Measurements from ENCODE around the gene OPRM1. TPM values are rescaled to one million over a fixed set of nuclear protein-coding genes. Genes with fewer than 3 reads are reported as not detected.
"Not testable (repeated sequence)": the region's sequence is repeated elsewhere in the genome, so short reads cannot be mapped to it uniquely, and the experiment has no call there.

Gene OPRM1
- total RNA-seq, 4 donors from 2014 or later = not detected

DNA sequence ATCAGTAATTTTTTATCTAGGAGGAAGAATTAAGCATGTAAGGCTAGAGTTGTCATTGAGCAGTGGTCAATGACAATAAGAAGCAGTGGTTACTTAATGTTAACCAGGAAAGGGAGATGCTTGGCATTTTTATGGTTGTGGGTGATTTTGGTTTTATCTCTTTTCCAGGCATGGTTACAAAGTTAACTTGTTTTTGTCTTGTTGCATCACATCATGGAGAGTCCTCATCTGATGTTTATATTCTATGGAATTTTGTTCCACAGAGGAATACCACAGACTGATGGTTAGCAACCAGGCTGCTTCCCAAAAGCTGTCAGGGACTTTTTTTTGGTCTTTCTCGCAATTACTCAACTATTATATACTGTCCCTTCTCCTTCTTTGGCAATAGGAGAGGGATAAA, 32.7 kb downstream of the OPRM1 start:
- 84 to 85% methylated on average over 1 of the region's 1 CpG for WGBS, 2 donors
- no peak overlapping the region for H3K27ac ChIP-seq
- no peak for TF ChIP-seq EP300 (IDR thresholded peaks at IDR 0.05)
- TF ChIP-seq CTCF (IDR thresholded peaks at IDR 0.05) = no peak
- no peak for TF ChIP-seq POLR2A (IDR thresholded peaks at IDR 0.05)
- H3K9me3 ChIP-seq = peaks cover 0 to 6% (median 0%) of the 10 kb centered on the region in 4 donors
- no peak overlapping the region for H3K4me3 ChIP-seq
- H3K36me3 ChIP-seq = no peaks in the 10 kb centered on the region
- no peaks in the 10 kb centered on the region for H3K4me1 ChIP-seq
- no peaks in the 10 kb centered on the region for H3K27me3 ChIP-seq
- DNase-seq (ENCODE audit: low spot score in 2 of 2) = no peak

- 58 to 80% methylated on average over 2 of the region's 2 CpGs for WGBS, 2 donors
- H3K4me3 ChIP-seq = not testable (repeated sequence)
Observed at GRCh38 chr6:154078596-154078995, 39.6 kb downstream of the OPRM1 start.

DNA sequence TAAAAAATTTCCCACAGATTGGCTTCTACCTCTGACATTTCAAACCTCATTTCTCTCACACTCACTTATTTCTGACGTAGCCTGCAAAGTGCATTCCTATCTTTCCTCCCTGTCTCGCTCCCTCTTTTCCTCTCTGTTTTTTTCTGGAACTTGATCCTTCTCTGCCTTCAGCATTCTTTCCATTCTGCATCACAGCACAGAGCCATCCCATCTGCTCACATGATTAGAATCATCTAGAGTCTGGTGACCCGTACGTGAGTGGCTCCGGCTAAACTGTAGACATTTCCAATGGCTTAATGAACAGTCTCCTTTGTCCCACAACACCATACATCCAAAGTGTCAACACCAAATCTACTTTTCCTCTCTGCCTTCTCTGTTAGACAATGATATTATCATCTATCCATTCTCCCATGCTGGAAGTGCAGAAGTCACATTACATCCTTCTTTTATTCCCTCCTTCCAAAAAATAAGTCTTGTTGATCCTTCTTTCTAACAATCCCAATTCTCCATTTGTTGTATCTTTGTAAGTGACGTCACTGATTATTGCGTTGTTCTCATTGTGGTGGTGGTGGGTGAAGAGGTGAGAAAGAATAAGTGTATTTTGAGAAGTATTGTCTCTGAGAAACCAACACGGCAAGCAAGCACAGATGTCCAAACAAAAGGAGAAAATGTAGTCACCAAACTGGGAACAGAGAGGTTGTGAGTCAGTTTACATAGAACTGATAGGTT, 41.6 kb downstream of the OPRM1 start:
- 66 to 68% methylated on average over 8 of the region's 8 CpGs for WGBS, 2 donors

More at GRCh38 chr6:154078596-154078995, 39.6 kb downstream of the OPRM1 start:
- not testable (repeated sequence) for DNase-seq (ENCODE audit: low spot score in 2 of 2); H3K27ac ChIP-seq; H3K36me3 ChIP-seq; H3K27me3 ChIP-seq; H3K9me3 ChIP-seq; H3K4me1 ChIP-seq

GRCh38 chr6:154086510-154086909, 47.5 kb downstream of the OPRM1 start:
- Histone ChIP-seq H3K27ac (no peak overlapping the region), H3K27me3 (no peaks in the 10 kb centered on the region), H3K36me3 (no peaks in the 10 kb centered on the region), H3K4me1 (no peaks in the 10 kb centered on the region), H3K9me3 (no peaks in the 10 kb centered on the region), H3K4me3 (no peak overlapping the region)
- DNase-seq (ENCODE audit: low spot score in 2 of 2) = no peak
- 55 to 68% methylated on average over 3 of the region's 3 CpGs for WGBS, 2 donors
- TF ChIP-seq CTCF (IDR thresholded peaks at IDR 0.05) (no peak), POLR2A (IDR thresholded peaks at IDR 0.05) (no peak), EP300 (IDR thresholded peaks at IDR 0.05) (no peak)

More for the DNA sequence above, 41.6 kb downstream of the OPRM1 start:
- Histone ChIP-seq H3K36me3 (no peaks in the 10 kb centered on the region), H3K4me1 (no peaks in the 10 kb centered on the region), H3K27me3 (no peaks in the 10 kb centered on the region), H3K9me3 (no peaks in the 10 kb centered on the region), H3K27ac (no peak overlapping the region), H3K4me3 (no peak overlapping the region)
- TF ChIP-seq EP300 (IDR thresholded peaks at IDR 0.05) (no peak), CTCF (IDR thresholded peaks at IDR 0.05) (no peak), POLR2A (IDR thresholded peaks at IDR 0.05) (no peak)
- no peak for DNase-seq (ENCODE audit: low spot score in 2 of 2)

DNA sequence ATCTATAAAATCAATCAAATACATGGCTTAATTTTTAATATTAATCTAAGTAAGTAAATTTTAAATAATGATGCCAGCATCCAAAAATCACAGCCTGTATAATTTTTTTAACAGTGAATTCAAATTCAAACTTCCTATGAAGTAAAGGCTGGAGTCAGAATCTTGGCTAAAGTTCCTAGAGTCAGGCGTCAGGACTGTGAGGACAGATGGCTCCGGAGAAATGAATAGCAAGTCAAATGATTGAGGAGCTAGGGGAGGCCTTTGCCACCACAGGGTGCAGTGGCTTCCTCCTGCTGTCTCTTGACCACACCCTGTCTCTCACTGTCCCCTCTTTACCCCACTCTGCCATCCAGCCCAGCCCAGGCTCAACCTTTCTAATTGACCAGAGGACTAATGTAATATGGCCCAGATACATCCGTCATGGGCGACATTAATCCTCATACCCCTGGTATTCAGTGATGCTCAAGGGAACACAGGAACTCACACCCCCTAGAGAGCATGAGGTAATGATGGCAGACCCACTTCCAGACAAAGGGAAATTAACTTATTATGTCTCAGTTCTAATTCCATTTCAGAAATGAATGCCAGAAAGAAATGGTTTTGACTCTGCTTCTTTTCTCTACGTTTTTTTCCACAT, 53.4 kb downstream of the OPRM1 start:
- no peak overlapping the region for H3K4me3 ChIP-seq

More for the DNA sequence above, 53.4 kb downstream of the OPRM1 start:
- H3K4me1 ChIP-seq = no peaks in the 10 kb centered on the region
- no peak overlapping the region for H3K27ac ChIP-seq
- 75 to 79% methylated on average over 5 of the region's 5 CpGs for WGBS, 2 donors
- no peak for DNase-seq (ENCODE audit: low spot score in 2 of 2)
- H3K9me3 ChIP-seq = no peaks in the 10 kb centered on the region
- no peaks in the 10 kb centered on the region for H3K36me3 ChIP-seq
- no peak for TF ChIP-seq EP300 (IDR thresholded peaks at IDR 0.05)
- no peak for TF ChIP-seq POLR2A (IDR thresholded peaks at IDR 0.05)
- TF ChIP-seq CTCF (IDR thresholded peaks at IDR 0.05) = no peak
- no peaks in the 10 kb centered on the region for H3K27me3 ChIP-seq
